HepG2 (cell line): ENCODE results near the gene FALEC. TPM values are rescaled to one million over a fixed set of nuclear protein-coding genes. Genes with fewer than 3 reads are reported as not detected.

Experiments used
- FOSL1 ChIP-seq: sonication (generic); formaldehyde crosslinking; IDR thresholded peaks from 2 replicates; pipeline ENCODE4 v1.9.0; 2021; ENCODE audit warnings: missing genetic modification reagents, borderline replicate concordance
- GATAD2A ChIP-seq: IDR thresholded peaks from 2 replicates; pipeline ENCODE4 v1.6.1; 2016
- KDM5B ChIP-seq: sonication (generic); formaldehyde crosslinking; IDR thresholded peaks from 2 replicates; pipeline ENCODE4 v1.4.0; 2020; ENCODE audit warnings: missing genetic modification reagents, mild to moderate bottlenecking, borderline replicate concordance
- MEIS2 ChIP-seq: sonication (generic); formaldehyde crosslinking; IDR thresholded peaks from 2 replicates; pipeline ENCODE4 v1.9.0; 2021; ENCODE audit warnings: mild to moderate bottlenecking, missing genetic modification reagents
- PHF5A ChIP-seq: IDR thresholded peaks from one replicate; pipeline ENCODE4 v1.6.1; 2018; ENCODE audit warnings: low read depth, missing genetic modification reagents; ENCODE audit not compliant: unreplicated experiment
- POGZ ChIP-seq: sonication (generic); formaldehyde crosslinking; IDR thresholded peaks from 2 replicates; pipeline ENCODE4 v1.4.0; 2020; ENCODE audit warnings: mild to moderate bottlenecking, missing genetic modification reagents
- RXRB ChIP-seq: IDR thresholded peaks from 2 replicates; pipeline ENCODE4 v1.6.1; 2016; ENCODE audit warnings: borderline replicate concordance, missing genetic modification reagents, missing compliant biosample characterization
- SP5 ChIP-seq: IDR thresholded peaks from 2 replicates; pipeline ENCODE4 v1.6.1; 2016; ENCODE audit warnings: low read depth, borderline replicate concordance
- SYNCRIP ChIP-seq: fragments of 200-400 bp; formaldehyde crosslinking; IDR thresholded peaks from 2 replicates; pipeline ENCODE4 v1.6.1; 2018; ENCODE audit warnings: mild to moderate bottlenecking, low read depth, low read length; ENCODE audit not compliant: insufficient read depth
- TCF7L2 ChIP-seq: IDR thresholded peaks from 2 replicates; pipeline ENCODE4 v1.6.1; 2011; ENCODE audit warnings: mild to moderate bottlenecking, low read depth, low read length, moderate library complexity
- ZBTB42 ChIP-seq: sonication (generic); formaldehyde crosslinking; IDR thresholded peaks from 2 replicates; pipeline ENCODE4 v1.5.0; 2020; ENCODE audit warnings: mild to moderate bottlenecking, missing genetic modification reagents
- ZC3H13 ChIP-seq: sonication (generic); formaldehyde crosslinking; IDR thresholded peaks from 2 replicates; pipeline ENCODE4 v1.8.1; 2023; ENCODE audit warnings: mild to moderate bottlenecking, missing genetic modification reagents, moderate library complexity
- ZFP36 ChIP-seq: fragments of 150-350 bp; IDR thresholded peaks from 2 replicates; pipeline ENCODE4 v1.6.1; 2018; ENCODE audit warnings: borderline replicate concordance, low read length, low read depth; ENCODE audit not compliant: partially characterized antibody
- ZNF251 ChIP-seq: sonication (generic); formaldehyde crosslinking; IDR thresholded peaks from 2 replicates; pipeline ENCODE4 v1.9.0; 2021; ENCODE audit warnings: mild to moderate bottlenecking, missing genetic modification reagents
- ZNF616 ChIP-seq: sonication (generic); formaldehyde crosslinking; IDR thresholded peaks from 2 replicates; pipeline ENCODE4 v1.5.0; 2020; ENCODE audit warnings: low read depth, mild to moderate bottlenecking, missing genetic modification reagents
- polyA plus RNA-seq, 8 experiments: library from polyadenylated mRNA; depleted of rRNA in 3 of 8; stranded (reverse) in 7 of 8; unstranded in 1 of 8; fragments of >200 nt; fragmentation: Illumina TruSeq in 4 of 8; extraction: Trizol in 4 of 8; gene quantifications; 2 replicates each; pipeline versions ENCODE4 v1.2.1 to v1.2.3, GENCODE V29; 2011 to 2016; ENCODE audit warnings: low read depth in 4 of 8, missing spikeins in 1 of 8, mixed read lengths in 1 of 8; ENCODE audit not compliant: insufficient read depth in 1 of 8
- total RNA-seq, 5 experiments: library from RNA; depleted of rRNA; stranded (reverse); fragments of >200 nt; fragmentation: Illumina TruSeq; extraction: Trizol; gene quantifications; 2 replicates each; pipeline ENCODE4 v1.2.3, GENCODE V29; 2016; ENCODE audit warnings: low read depth in 1 of 5
- TF ChIP-seq, protein P1 (sequence below): conservative IDR thresholded peaks from 2 replicates; pipeline ENCODE4 v1.6.1; 2018; ENCODE audit warnings: missing genetic modification reagents
- TF ChIP-seq, protein P2 (sequence below): IDR thresholded peaks from 2 replicates; pipeline ENCODE4 v1.6.1; 2016
- TF ChIP-seq, protein P3 (sequence below): sonication (generic); formaldehyde crosslinking; IDR thresholded peaks from 2 replicates; pipeline ENCODE4 v1.4.0; 2020; ENCODE audit warnings: mild to moderate bottlenecking, low read depth, missing genetic modification reagents
- TF ChIP-seq, protein P4 (sequence below): sonication (generic); formaldehyde crosslinking; IDR thresholded peaks from 2 replicates; pipeline ENCODE4 v1.4.0; 2020; ENCODE audit warnings: missing genetic modification reagents
- TF ChIP-seq, protein P5 (sequence below): sonication (generic); formaldehyde crosslinking; IDR thresholded peaks from 2 replicates; pipeline ENCODE4 v1.5.0; 2020; ENCODE audit warnings: mild to moderate bottlenecking, missing genetic modification reagents

FALEC gene
- total and polyA plus RNA-seq, 2 of the 13 experiments (the other 11 are each of a cell fraction or from before 2014, with no cell fraction given), result 0.33 to 0.71 TPM

DNA sequence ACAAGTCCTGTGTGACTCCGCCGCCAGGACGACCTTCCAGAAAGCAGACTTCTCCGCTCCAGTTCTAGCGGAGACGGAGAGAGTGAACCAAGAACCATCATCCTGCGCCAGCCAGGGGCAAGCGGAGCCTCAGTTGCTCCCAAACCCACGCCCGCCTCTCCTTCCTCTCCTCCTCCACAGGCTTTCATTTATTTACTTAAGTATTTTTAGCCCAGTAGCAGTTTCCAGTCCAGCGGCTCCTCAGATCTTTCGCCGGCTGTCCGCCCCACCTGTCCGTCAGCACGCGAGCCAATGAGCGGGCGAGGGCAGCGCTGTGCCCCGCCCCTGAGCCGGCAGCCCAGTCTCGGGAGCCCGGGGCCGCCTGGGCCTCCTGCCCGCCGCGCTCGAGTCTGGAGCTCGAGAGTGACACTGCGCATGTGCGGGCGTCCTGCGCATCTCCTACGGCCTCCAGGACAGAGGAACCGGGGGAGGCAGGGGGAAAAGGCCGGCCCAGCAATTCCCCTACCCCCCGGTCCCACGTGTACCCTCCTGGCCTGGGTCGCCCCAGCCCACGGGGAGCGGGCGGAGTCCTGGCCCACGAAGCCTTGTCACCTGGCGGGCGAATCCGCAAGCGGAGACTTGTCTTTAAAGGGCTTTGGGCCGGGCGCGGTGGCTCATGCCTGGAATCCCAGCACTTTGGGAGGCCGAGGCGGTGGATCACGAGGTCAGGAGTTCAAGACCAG is at the start of gene FALEC (continued):
- TF ChIP-seq, protein P1, sequence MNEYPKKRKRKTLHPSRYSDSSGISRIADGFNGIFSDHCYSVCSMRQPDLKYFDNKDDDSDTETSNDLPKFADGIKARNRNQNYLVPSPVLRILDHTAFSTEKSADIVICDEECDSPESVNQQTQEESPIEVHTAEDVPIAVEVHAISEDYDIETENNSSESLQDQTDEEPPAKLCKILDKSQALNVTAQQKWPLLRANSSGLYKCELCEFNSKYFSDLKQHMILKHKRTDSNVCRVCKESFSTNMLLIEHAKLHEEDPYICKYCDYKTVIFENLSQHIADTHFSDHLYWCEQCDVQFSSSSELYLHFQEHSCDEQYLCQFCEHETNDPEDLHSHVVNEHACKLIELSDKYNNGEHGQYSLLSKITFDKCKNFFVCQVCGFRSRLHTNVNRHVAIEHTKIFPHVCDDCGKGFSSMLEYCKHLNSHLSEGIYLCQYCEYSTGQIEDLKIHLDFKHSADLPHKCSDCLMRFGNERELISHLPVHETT (CRISPR knock-in tag), result no peak
- TF ChIP-seq, protein P2, sequence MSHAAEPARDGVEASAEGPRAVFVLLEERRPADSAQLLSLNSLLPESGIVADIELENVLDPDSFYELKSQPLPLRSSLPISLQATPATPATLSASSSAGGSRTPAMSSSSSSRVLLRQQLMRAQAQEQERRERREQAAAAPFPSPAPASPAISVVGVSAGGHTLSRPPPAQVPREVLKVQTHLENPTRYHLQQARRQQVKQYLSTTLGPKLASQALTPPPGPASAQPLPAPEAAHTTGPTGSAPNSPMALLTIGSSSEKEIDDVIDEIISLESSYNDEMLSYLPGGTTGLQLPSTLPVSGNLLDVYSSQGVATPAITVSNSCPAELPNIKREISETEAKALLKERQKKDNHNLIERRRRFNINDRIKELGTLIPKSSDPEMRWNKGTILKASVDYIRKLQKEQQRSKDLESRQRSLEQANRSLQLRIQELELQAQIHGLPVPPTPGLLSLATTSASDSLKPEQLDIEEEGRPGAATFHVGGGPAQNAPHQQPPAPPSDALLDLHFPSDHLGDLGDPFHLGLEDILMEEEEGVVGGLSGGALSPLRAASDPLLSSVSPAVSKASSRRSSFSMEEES, result 0 out of 2 replicates have a peak, but pooled peaks have one; percentile 11
- no peak for TF ChIP-seq PHF5A (CRISPR knock-in tag)
- TF ChIP-seq ZC3H13 (CRISPR knock-in tag), result 0 out of 2 replicates have a peak, but pooled peaks have one; percentile 5
- TF ChIP-seq ZNF616 (CRISPR knock-in tag), result 0 out of 2 replicates have a peak, but pooled peaks have one; percentile 24
- TF ChIP-seq, protein P3, sequence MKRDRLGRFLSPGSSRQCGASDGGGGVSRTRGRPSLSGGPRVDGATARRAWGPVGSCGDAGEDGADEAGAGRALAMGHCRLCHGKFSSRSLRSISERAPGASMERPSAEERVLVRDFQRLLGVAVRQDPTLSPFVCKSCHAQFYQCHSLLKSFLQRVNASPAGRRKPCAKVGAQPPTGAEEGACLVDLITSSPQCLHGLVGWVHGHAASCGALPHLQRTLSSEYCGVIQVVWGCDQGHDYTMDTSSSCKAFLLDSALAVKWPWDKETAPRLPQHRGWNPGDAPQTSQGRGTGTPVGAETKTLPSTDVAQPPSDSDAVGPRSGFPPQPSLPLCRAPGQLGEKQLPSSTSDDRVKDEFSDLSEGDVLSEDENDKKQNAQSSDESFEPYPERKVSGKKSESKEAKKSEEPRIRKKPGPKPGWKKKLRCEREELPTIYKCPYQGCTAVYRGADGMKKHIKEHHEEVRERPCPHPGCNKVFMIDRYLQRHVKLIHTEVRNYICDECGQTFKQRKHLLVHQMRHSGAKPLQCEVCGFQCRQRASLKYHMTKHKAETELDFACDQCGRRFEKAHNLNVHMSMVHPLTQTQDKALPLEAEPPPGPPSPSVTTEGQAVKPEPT, result 0 out of 2 replicates have a peak, but pooled peaks have one; percentile 49
- TF ChIP-seq ZNF251 (CRISPR knock-in tag), result 0 out of 2 replicates have a peak, but pooled peaks have one; percentile 60
- TF ChIP-seq POGZ, result peak; percentile 68
- 0 out of 2 replicates have a peak, but pooled peaks have one; percentile 20 for TF ChIP-seq ZBTB42 (CRISPR knock-in tag)
- TF ChIP-seq, protein P4, sequence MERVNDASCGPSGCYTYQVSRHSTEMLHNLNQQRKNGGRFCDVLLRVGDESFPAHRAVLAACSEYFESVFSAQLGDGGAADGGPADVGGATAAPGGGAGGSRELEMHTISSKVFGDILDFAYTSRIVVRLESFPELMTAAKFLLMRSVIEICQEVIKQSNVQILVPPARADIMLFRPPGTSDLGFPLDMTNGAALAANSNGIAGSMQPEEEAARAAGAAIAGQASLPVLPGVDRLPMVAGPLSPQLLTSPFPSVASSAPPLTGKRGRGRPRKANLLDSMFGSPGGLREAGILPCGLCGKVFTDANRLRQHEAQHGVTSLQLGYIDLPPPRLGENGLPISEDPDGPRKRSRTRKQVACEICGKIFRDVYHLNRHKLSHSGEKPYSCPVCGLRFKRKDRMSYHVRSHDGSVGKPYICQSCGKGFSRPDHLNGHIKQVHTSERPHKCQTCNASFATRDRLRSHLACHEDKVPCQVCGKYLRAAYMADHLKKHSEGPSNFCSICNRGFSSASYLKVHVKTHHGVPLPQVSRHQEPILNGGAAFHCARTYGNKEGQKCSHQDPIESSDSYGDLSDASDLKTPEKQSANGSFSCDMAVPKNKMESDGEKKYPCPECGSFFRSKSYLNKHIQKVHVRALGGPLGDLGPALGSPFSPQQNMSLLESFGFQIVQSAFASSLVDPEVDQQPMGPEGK (CRISPR knock-in tag), result peak; percentile 88
- TF ChIP-seq MEIS2, result peak; percentile 47; the same call in 1 of the 2 replicates
- no peak for TF ChIP-seq FOSL1 (CRISPR knock-in tag)
- TF ChIP-seq SYNCRIP, result no peak
- TF ChIP-seq TCF7L2, result 0 out of 2 replicates have a peak, but pooled peaks have one; percentile 43
- 0 out of 2 replicates have a peak, but pooled peaks have one; percentile 9 for TF ChIP-seq RXRB
- TF ChIP-seq, protein P5, sequence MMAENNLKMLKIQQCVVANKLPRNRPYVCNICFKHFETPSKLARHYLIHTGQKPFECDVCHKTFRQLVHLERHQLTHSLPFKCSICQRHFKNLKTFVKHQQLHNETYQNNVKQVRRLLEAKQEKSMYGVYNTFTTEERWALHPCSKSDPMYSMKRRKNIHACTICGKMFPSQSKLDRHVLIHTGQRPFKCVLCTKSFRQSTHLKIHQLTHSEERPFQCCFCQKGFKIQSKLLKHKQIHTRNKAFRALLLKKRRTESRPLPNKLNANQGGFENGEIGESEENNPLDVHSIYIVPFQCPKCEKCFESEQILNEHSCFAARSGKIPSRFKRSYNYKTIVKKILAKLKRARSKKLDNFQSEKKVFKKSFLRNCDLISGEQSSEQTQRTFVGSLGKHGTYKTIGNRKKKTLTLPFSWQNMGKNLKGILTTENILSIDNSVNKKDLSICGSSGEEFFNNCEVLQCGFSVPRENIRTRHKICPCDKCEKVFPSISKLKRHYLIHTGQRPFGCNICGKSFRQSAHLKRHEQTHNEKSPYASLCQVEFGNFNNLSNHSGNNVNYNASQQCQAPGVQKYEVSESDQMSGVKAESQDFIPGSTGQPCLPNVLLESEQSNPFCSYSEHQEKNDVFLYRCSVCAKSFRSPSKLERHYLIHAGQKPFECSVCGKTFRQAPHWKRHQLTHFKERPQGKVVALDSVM (CRISPR knock-in tag), result peak; percentile 91
- TF ChIP-seq KDM5B (CRISPR knock-in tag), result peak; percentile 62; the same call in 1 of the 2 replicates
- peak; percentile 73; the same call in 1 of the 2 replicates for TF ChIP-seq SP5
- no peak for TF ChIP-seq ZFP36
- peak; percentile 32; the same call in 1 of the 2 replicates for TF ChIP-seq GATAD2A (CRISPR knock-in tag)
